Endothelial cell of umbilical vein (primary cell): ENCODE data around the gene STK40. TPM values are rescaled to one million over a fixed set of nuclear protein-coding genes. Genes with fewer than 3 reads are reported as not detected.

Experiments used
- BruUV-seq: library from RNA; stranded (reverse); fragments of 400-500 nt; replicated peaks from 2 replicates; lab custom pipeline; 2021; lab: Mats Ljungman, UMichigan
- CTCF ChIA-PET: fragments of 300-600, 350-600 bp; sonication (Branson Sonifier 250); formaldehyde crosslinking; loops from one replicate; lab custom pipeline; 2021; ENCODE audit warnings: antibody characterized with exemption, inconsistent platforms; lab: Charles Lee
- POLR2A ChIA-PET: fragments of 300-600, 350-600 bp; sonication (Branson Sonifier 250); formaldehyde crosslinking; loops from one replicate; lab custom pipeline; 2021; ENCODE audit warnings: antibody characterized with exemption, inconsistent platforms; lab: Charles Lee
- DNase-seq: peaks from one replicate; pipeline ENCODE4 v3.0.0-alpha.2; 2011; ENCODE audit warnings: low read depth, low spot score
- FAIRE-seq: peaks from 2 replicates; lab custom pipeline; 2011; peaks lifted over from hg19 to GRCh38; lab: Jason Lieb, UNC
- H2AFZ ChIP-seq: 2 replicates; pipeline ENCODE4 v1.6.0; 2012; ENCODE audit warnings: low read depth, low read length, control low read depth, inconsistent platforms
- H3K27ac ChIP-seq: 2 replicates; pipeline ENCODE4 v1.5.1; 2011; ENCODE audit warnings: low read depth, mild to moderate bottlenecking, control low read depth, low read length, moderate library complexity; ENCODE audit not compliant: insufficient read depth
- H3K27me3 ChIP-seq, 2 experiments: 2 replicates each; pipeline versions ENCODE4 v1.6.0 to v1.6.1; 2011; ENCODE audit warnings: low read length in 2 of 2, mixed read lengths in 1 of 2; ENCODE audit not compliant: control insufficient read depth in 2 of 2, insufficient read depth in 2 of 2
- H3K36me3 ChIP-seq, 2 experiments: 2 replicates in 1 of 2; 3 replicates in 1 of 2; pipeline ENCODE4 v1.5.1; 2011; ENCODE audit warnings: low read length in 2 of 2, mild to moderate bottlenecking in 1 of 2, moderate library complexity in 1 of 2; ENCODE audit not compliant: control insufficient read depth in 2 of 2, insufficient read depth in 2 of 2; ENCODE audit errors: extremely low read depth in 1 of 2
- H3K4me1 ChIP-seq: 3 replicates; pipeline ENCODE4 v1.5.1; 2011; ENCODE audit warnings: mild to moderate bottlenecking, low read length; ENCODE audit not compliant: control insufficient read depth, insufficient read depth; ENCODE audit errors: extremely low read depth
- H3K4me2 ChIP-seq: 2 replicates; pipeline ENCODE4 v1.6.1; 2011; ENCODE audit warnings: low read length, control low read depth, mixed read lengths; ENCODE audit not compliant: insufficient read depth
- H3K4me3 ChIP-seq, 3 experiments: fragments of 200-600 bp in 1 of 3; sonication (generic), shearing (Covaris generic) in 1 of 3; replicated peaks in 1 of 3; 2 replicates each; pipeline ENCODE4 v1.5.1; 2011 to 2016; ENCODE audit warnings: control low read depth in 3 of 3, low read length in 3 of 3, mild to moderate bottlenecking in 2 of 3, inconsistent platforms in 1 of 3, low read depth in 1 of 3, moderate library complexity in 1 of 3; ENCODE audit not compliant: insufficient read depth in 1 of 3
- H3K79me2 ChIP-seq: 2 replicates; pipeline ENCODE4 v1.6.0; 2012; ENCODE audit warnings: low read length, inconsistent platforms; ENCODE audit not compliant: control insufficient read depth, insufficient read depth
- H3K9ac ChIP-seq: replicated peaks from 2 replicates; pipeline ENCODE3; 2011; ENCODE audit warnings: low read length, control low read depth; ENCODE audit not compliant: insufficient read depth; ENCODE audit errors: extremely low read depth
- H3K9me1 ChIP-seq: replicated peaks from 3 replicates; pipeline ENCODE4 v1.6.0; 2011; ENCODE audit warnings: mild to moderate bottlenecking, low read length; ENCODE audit not compliant: control insufficient read depth, insufficient read depth; ENCODE audit errors: extremely low read depth
- H3K9me3 ChIP-seq: replicated peaks from 2 replicates; pipeline ENCODE4 v1.5.1; 2012; ENCODE audit warnings: low read length, inconsistent platforms; ENCODE audit not compliant: control insufficient read depth, insufficient read depth
- H4K20me1 ChIP-seq: replicated peaks from 2 replicates; pipeline ENCODE3; 2011; ENCODE audit warnings: mild to moderate bottlenecking, low read length; ENCODE audit not compliant: control insufficient read depth, insufficient read depth; ENCODE audit errors: extremely low read depth
- EZH2 ChIP-seq: IDR thresholded peaks from 2 replicates; pipeline ENCODE4 v1.6.1; 2012; ENCODE audit warnings: borderline replicate concordance, low read depth, mild to moderate bottlenecking, moderate library complexity, low read length, inconsistent platforms; ENCODE audit not compliant: severe bottlenecking
- FOS ChIP-seq: IDR thresholded peaks from 2 replicates; pipeline ENCODE4 v1.6.1; 2011; ENCODE audit warnings: mild to moderate bottlenecking, low read length, moderate library complexity, borderline replicate concordance; ENCODE audit not compliant: insufficient read depth
- GATA2 ChIP-seq: IDR thresholded peaks from 2 replicates; pipeline ENCODE4 v1.7.0; 2011; ENCODE audit warnings: low read depth, mild to moderate bottlenecking, moderate library complexity, mixed read lengths, low read length; ENCODE audit not compliant: insufficient read length, insufficient read depth
- JUN ChIP-seq: IDR thresholded peaks from 2 replicates; pipeline ENCODE4 v1.6.1; 2011; ENCODE audit warnings: borderline replicate concordance, low read depth; ENCODE audit not compliant: insufficient read length, insufficient read depth
- MYC ChIP-seq: IDR thresholded peaks from one replicate; pipeline ENCODE4 v1.6.1; 2011; ENCODE audit warnings: mild to moderate bottlenecking, low read depth, low read length
- POLR2A ChIP-seq: IDR thresholded peaks from 2 replicates; pipeline ENCODE4 v1.6.1; 2012; ENCODE audit warnings: low read depth, mild to moderate bottlenecking, control low read depth, low read length
- POLR2AphosphoS5 ChIP-seq: IDR thresholded peaks from 2 replicates; pipeline ENCODE4 v1.6.1; 2012; ENCODE audit warnings: low read depth, mild to moderate bottlenecking, control low read depth, low read length, moderate library complexity; ENCODE audit not compliant: insufficient read depth
- dilution Hi-C: fragments of 300-500 bp; cut with MboI; formaldehyde crosslinking; loops from one replicate; pipeline ENCODE4 v1.15.0; 2019; ENCODE audit warnings: low sequenced_read_pairs; ENCODE audit not compliant: extremely low pct_ligation_motif_present
- intact Hi-C: fragments of 100-400 bp; cut with micrococcal nuclease; formaldehyde crosslinking; loops from one replicate; pipeline ENCODE4 v1.10.0; 2022
- polyA plus RNA-seq, 4 experiments: library from polyadenylated mRNA; depleted of rRNA in 3 of 4; stranded (reverse) in 3 of 4; unstranded in 1 of 4; fragments of >200 nt; gene quantifications; 2 replicates each; pipeline versions ENCODE4 v1.2.1 to v1.2.3, GENCODE V29; 2011 to 2012; ENCODE audit warnings: missing spikeins in 1 of 4
- total RNA-seq: library from RNA; stranded (reverse); gene quantifications from 2 replicates; pipeline ENCODE4 v1.2.3, GENCODE V29; 2021
- TF ChIP-seq, protein P1 (sequence below), 2 donors: IDR thresholded peaks; 1 replicate in 1 of 2; 2 replicates in 1 of 2; pipeline ENCODE4 v1.5.1; 2011; ENCODE audit warnings: low read length in 2 of 2, mild to moderate bottlenecking in 2 of 2, moderate library complexity in 2 of 2, control low read depth in 1 of 2, inconsistent platforms in 1 of 2, low read depth in 1 of 2; ENCODE audit not compliant: insufficient read depth in 1 of 2; ENCODE audit errors: extremely low read depth in 1 of 2
- TF ChIP-seq, protein P2 (sequence below): IDR thresholded peaks from 2 replicates; pipeline ENCODE4 v1.6.1; 2011; ENCODE audit not compliant: insufficient read depth, insufficient read length

Gene STK40
- total and polyA plus RNA-seq, 2 donors (not counting 3 experiments of a cell fraction or from before 2014, with no cell fraction given): 20.8 to 36.8 TPM

DNA sequence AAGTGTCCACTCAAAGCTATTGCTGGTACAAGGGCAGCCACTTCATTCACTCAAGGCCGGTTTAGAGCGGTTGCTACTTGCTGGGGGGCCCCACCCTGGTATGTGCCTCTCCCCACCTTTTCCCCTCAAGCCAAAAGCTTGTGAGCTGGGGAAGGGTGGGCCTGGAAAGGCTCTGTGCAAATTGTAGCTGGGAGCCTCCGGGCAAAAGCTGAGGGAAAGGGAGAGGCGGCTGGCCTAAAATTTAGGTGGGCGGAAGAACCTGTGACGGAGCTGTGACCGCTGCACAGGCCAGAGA is 79.9 kb downstream of the STK40 start:
- H3K4me1 ChIP-seq: peaks cover 16% of the 10 kb centered on the region
- ChIA-PET CTCF (interaction anchor here (1.0 to 2.3 kb wide), 7 partner anchors 12 to 171 kb away, joined by 3 to 9 read pairs (median 6); no protein-coding TSS in a partner anchor), POLR2A (no interaction called here)
- H3K27me3 ChIP-seq: no peaks in the 10 kb centered on the region
- H3K27ac ChIP-seq: no peak overlapping the region
- no peak overlapping the region for H3K9ac ChIP-seq
- H3K4me2 ChIP-seq: peak overlapping the region; percentile 56
- dilution Hi-C loops: no loop called here
- H3K9me3 ChIP-seq: no peaks in the 10 kb centered on the region
- TF ChIP-seq FOS (no peak), MYC (no peak), GATA2 (no peak), POLR2AphosphoS5 (no peak), JUN (no peak), EZH2 (no peak), POLR2A (no peak)
- TF ChIP-seq, protein P1, sequence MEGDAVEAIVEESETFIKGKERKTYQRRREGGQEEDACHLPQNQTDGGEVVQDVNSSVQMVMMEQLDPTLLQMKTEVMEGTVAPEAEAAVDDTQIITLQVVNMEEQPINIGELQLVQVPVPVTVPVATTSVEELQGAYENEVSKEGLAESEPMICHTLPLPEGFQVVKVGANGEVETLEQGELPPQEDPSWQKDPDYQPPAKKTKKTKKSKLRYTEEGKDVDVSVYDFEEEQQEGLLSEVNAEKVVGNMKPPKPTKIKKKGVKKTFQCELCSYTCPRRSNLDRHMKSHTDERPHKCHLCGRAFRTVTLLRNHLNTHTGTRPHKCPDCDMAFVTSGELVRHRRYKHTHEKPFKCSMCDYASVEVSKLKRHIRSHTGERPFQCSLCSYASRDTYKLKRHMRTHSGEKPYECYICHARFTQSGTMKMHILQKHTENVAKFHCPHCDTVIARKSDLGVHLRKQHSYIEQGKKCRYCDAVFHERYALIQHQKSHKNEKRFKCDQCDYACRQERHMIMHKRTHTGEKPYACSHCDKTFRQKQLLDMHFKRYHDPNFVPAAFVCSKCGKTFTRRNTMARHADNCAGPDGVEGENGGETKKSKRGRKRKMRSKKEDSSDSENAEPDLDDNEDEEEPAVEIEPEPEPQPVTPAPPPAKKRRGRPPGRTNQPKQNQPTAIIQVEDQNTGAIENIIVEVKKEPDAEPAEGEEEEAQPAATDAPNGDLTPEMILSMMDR (IDR thresholded peaks at IDR 0.05; ENCODE audit: extremely low read depth in 1 of 2, insufficient read depth in 1 of 2, low read depth in 1 of 2, low read length in 2 of 2): no peak
- TF ChIP-seq, protein P2, sequence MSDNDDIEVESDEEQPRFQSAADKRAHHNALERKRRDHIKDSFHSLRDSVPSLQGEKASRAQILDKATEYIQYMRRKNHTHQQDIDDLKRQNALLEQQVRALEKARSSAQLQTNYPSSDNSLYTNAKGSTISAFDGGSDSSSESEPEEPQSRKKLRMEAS: no peak
- H3K36me3 ChIP-seq: peaks cover 19 to 27% of the 10 kb centered on the region in 2 experiments
- FAIRE-seq (no peak), DNase-seq (no peak)
- H3K79me2 ChIP-seq: peaks cover 10% of the 10 kb centered on the region
- H4K20me1 ChIP-seq: no peaks in the 10 kb centered on the region
- no TSS peak for BruUV-seq
- no peak overlapping the region for H3K4me3 ChIP-seq
- no peaks in the 10 kb centered on the region for H3K9me1 ChIP-seq
- no peak overlapping the region for H2AFZ ChIP-seq
- intact Hi-C loops: loop anchor here (1.0 to 2.0 kb wide), 2 partner anchors 17 to 115 kb away; partner anchors contain the start of gene EVA1B
